Measurements from ENCODE around the gene INTS13. TPM values are rescaled to one million over a fixed set of nuclear protein-coding genes. Genes with fewer than 3 reads are reported as not detected.

INTS13 gene
- total RNA-seq, 1 donor from 2014 or later = 14.1 TPM

- intact Hi-C loops (cut with DNase I) = no loop called here
- TF ChIP-seq, protein P1, sequence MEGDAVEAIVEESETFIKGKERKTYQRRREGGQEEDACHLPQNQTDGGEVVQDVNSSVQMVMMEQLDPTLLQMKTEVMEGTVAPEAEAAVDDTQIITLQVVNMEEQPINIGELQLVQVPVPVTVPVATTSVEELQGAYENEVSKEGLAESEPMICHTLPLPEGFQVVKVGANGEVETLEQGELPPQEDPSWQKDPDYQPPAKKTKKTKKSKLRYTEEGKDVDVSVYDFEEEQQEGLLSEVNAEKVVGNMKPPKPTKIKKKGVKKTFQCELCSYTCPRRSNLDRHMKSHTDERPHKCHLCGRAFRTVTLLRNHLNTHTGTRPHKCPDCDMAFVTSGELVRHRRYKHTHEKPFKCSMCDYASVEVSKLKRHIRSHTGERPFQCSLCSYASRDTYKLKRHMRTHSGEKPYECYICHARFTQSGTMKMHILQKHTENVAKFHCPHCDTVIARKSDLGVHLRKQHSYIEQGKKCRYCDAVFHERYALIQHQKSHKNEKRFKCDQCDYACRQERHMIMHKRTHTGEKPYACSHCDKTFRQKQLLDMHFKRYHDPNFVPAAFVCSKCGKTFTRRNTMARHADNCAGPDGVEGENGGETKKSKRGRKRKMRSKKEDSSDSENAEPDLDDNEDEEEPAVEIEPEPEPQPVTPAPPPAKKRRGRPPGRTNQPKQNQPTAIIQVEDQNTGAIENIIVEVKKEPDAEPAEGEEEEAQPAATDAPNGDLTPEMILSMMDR (IDR thresholded peaks at IDR 0.05) = no peak
- no peak for DNase-seq
- Histone ChIP-seq H3K36me3 (no peaks in the 10 kb centered on the region), H3K27ac (no peak overlapping the region), H3K27me3 (ENCODE audit: low read depth) (no peaks in the 10 kb centered on the region), H3K9me3 (no peaks in the 10 kb centered on the region), H3K4me3 (no peak overlapping the region), H3K4me1 (peaks cover 30% of the 10 kb centered on the region)
- ATAC-seq = peak in 1 of 2 donors; percentile 66
Observed at GRCh38 chr12:26874501-26875296, 63.1 kb downstream of the INTS13 start.

DNA sequence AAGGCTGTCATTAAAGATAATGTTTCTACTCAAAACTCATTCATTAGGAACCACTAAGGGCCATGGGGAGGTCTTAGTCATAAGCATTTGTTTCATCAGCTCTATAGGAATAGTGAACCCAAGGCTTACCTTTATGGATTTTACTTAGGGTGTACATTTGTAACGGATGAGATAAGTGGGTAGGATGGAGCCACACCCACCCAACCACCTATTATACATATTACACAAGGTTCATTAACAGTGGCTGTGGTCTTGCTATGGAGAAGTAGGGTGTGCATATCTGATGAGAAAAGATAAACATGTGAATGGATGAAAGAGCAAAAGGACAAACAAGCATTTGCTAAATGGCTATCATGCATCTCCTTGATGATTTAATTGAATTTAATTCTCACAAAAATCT lies 65.2 kb downstream of the INTS13 start:
- Histone ChIP-seq H3K27me3 (ENCODE audit: low read depth) (no peaks in the 10 kb centered on the region), H3K27ac (no peak overlapping the region), H3K4me1 (peaks cover 18% of the 10 kb centered on the region), H3K36me3 (no peaks in the 10 kb centered on the region), H3K9me3 (no peaks in the 10 kb centered on the region), H3K4me3 (no peak overlapping the region)
- DNase-seq = no peak
- TF ChIP-seq, protein P1 (IDR thresholded peaks at IDR 0.05) = no peak
- ATAC-seq = no peak
- intact Hi-C loops (cut with DNase I) = no loop called here

GRCh38 chr12:26871985-26872384 lies 65.8 kb downstream of the INTS13 start:
- no peaks in the 10 kb centered on the region for H3K27me3 ChIP-seq (ENCODE audit: low read depth)
- no peak overlapping the region for H3K27ac ChIP-seq
- no peaks in the 10 kb centered on the region for H3K36me3 ChIP-seq
- TF ChIP-seq, protein P1 (IDR thresholded peaks at IDR 0.05) = no peak
- peaks cover 18% of the 10 kb centered on the region for H3K4me1 ChIP-seq
- intact Hi-C loops (cut with DNase I) = no loop called here
- ATAC-seq = no peak
- no peak for DNase-seq
- no peaks in the 10 kb centered on the region for H3K9me3 ChIP-seq
- H3K4me3 ChIP-seq = no peak overlapping the region

GRCh38 chr12:26870491-26871419 lies 67.0 kb downstream of the INTS13 start:
- TF ChIP-seq, protein P1 (IDR thresholded peaks at IDR 0.05) = no peak
- Histone ChIP-seq H3K4me3 (no peak overlapping the region), H3K36me3 (no peaks in the 10 kb centered on the region), H3K27ac (peak overlapping the region; percentile 49), H3K27me3 (ENCODE audit: low read depth) (no peaks in the 10 kb centered on the region), H3K4me1 (peaks cover 18% of the 10 kb centered on the region), H3K9me3 (no peaks in the 10 kb centered on the region)
- ATAC-seq = peak; percentile 84 to 92
- intact Hi-C loops (cut with DNase I) = no loop called here
- peak; percentile 60 for DNase-seq

- no peaks in the 10 kb centered on the region for H3K36me3 ChIP-seq
- H3K4me1 ChIP-seq = peaks cover 18% of the 10 kb centered on the region
- peak; percentile 16 to 31 for ATAC-seq
- H3K9me3 ChIP-seq = no peaks in the 10 kb centered on the region
- TF ChIP-seq, protein P1 (IDR thresholded peaks at IDR 0.05) = no peak
- no peaks in the 10 kb centered on the region for H3K27me3 ChIP-seq (ENCODE audit: low read depth)
- DNase-seq = no peak
- H3K27ac ChIP-seq = no peak overlapping the region
- intact Hi-C loops (cut with DNase I) = no loop called here
- H3K4me3 ChIP-seq = no peak overlapping the region
Observed at GRCh38 chr12:26869908-26870459, 67.8 kb downstream of the INTS13 start.

Measured in lower lobe of right lung (tissue), 2 donors.